GM12878 (cell line): ENCODE measurements around the gene KCNN1. TPM values are rescaled to one million over a fixed set of nuclear protein-coding genes. Genes with fewer than 3 reads are reported as not detected.

ENCODE experiments used
- ESRRA ChIP-seq: IDR thresholded peaks from 2 replicates; pipeline ENCODE4 v1.6.1; 2012; ENCODE audit warnings: mild to moderate bottlenecking, low read length, improper control_type of control experiment
- KAT2A ChIP-seq: conservative IDR thresholded peaks from 2 replicates; pipeline ENCODE4 v1.6.1; 2011; ENCODE audit warnings: low read depth, low read length; ENCODE audit not compliant: control insufficient read depth
- KDM1A ChIP-seq: fragments of 200-600 bp; sonication (generic); IDR thresholded peaks from 2 replicates; pipeline ENCODE4 v1.6.1; 2016; ENCODE audit warnings: borderline replicate concordance
- KLF5 ChIP-seq: fragments of 450-650 bp; IDR thresholded peaks from 2 replicates; pipeline ENCODE4 v1.6.1; 2014; ENCODE audit warnings: mild to moderate bottlenecking; ENCODE audit not compliant: partially characterized antibody
- MXI1 ChIP-seq: fragments of 150-350 bp; IDR thresholded peaks from 2 replicates; pipeline ENCODE4 v1.6.1; 2011; ENCODE audit warnings: low read depth, mild to moderate bottlenecking, inconsistent platforms, low read length, improper control_type of control experiment
- NFIC ChIP-seq: IDR thresholded peaks from 2 replicates; pipeline ENCODE4 v1.6.1; 2012; ENCODE audit warnings: low read depth, mild to moderate bottlenecking, inconsistent platforms, low read length, moderate library complexity
- NR2F1 ChIP-seq: fragments of 450-650 bp; conservative IDR thresholded peaks from 2 replicates; pipeline ENCODE4 v1.6.1; 2017; ENCODE audit warnings: mild to moderate bottlenecking
- RFX5 ChIP-seq: IDR thresholded peaks from 2 replicates; pipeline ENCODE4 v1.6.1; 2011; ENCODE audit warnings: low read depth, low read length, improper control_type of control experiment
- SIX5 ChIP-seq: IDR thresholded peaks from 2 replicates; pipeline ENCODE4 v1.6.1; 2011; ENCODE audit warnings: mild to moderate bottlenecking, low read depth, low read length, moderate library complexity; ENCODE audit not compliant: severe bottlenecking
- SREBF1 ChIP-seq: IDR thresholded peaks from 2 replicates; pipeline ENCODE4 v1.6.1; 2012; ENCODE audit warnings: mild to moderate bottlenecking, low read length
- STAT1 ChIP-seq: fragments of 450-650 bp; conservative IDR thresholded peaks from 2 replicates; pipeline ENCODE4 v1.6.1; 2014; ENCODE audit warnings: antibody characterized with exemption, mild to moderate bottlenecking
- SUZ12 ChIP-seq: fragments of 200-600 bp; sonication (generic); IDR thresholded peaks from one replicate; pipeline ENCODE4 v1.6.1; 2018; ENCODE audit warnings: antibody characterized with exemption, mild to moderate bottlenecking; ENCODE audit not compliant: unreplicated experiment
- TARDBP ChIP-seq: IDR thresholded peaks from 2 replicates; pipeline ENCODE4 v1.6.1; 2016; ENCODE audit warnings: borderline replicate concordance
- WRNIP1 ChIP-seq: IDR thresholded peaks from 2 replicates; pipeline ENCODE4 v1.6.1; 2011; ENCODE audit warnings: low read depth, low read length, improper control_type of control experiment, borderline replicate concordance
- YBX1 ChIP-seq: fragments of 450-650 bp; IDR thresholded peaks from 2 replicates; pipeline ENCODE4 v1.6.1; 2016; ENCODE audit warnings: antibody characterized with exemption
- ZNF384 ChIP-seq: IDR thresholded peaks from 2 replicates; pipeline ENCODE4 v1.6.1; 2012; ENCODE audit warnings: low read depth, mild to moderate bottlenecking, low read length, improper control_type of control experiment, borderline replicate concordance
- polyA plus RNA-seq, 11 experiments: library from polyadenylated mRNA; depleted of rRNA in 4 of 11; unstranded in 6 of 11; stranded (reverse) in 5 of 11; fragments of >200 nt; fragmentation: Nextera tagmentation in 4 of 11; fragmentation: Illumina TruSeq in 1 of 11; extraction: Ambion mirVana in 4 of 11; extraction: Trizol in 1 of 11; gene quantifications; 1 replicate in 1 of 11; 2 replicates in 10 of 11; pipeline versions ENCODE4 v1.2.1 to v1.2.3, GENCODE V29; 2011 to 2016; ENCODE audit warnings: inconsistent platforms in 2 of 11, missing spikeins in 2 of 11, low read depth in 1 of 11
- total RNA-seq, 4 experiments: library from RNA; depleted of rRNA in 3 of 4; stranded (reverse); fragments of >200 nt in 3 of 4; fragmentation: Illumina TruSeq in 1 of 4; extraction: Trizol in 1 of 4; gene quantifications; 2 replicates each; pipeline versions ENCODE4 v1.2.1 to v1.2.3, GENCODE V29; 2013 to 2021
- TF ChIP-seq, protein P1 (sequence below): IDR thresholded peaks from 2 replicates; pipeline ENCODE4 v1.6.1; 2011; ENCODE audit warnings: borderline replicate concordance, low read depth, mild to moderate bottlenecking, moderate library complexity, low read length; ENCODE audit not compliant: insufficient read depth, poor library complexity, severe bottlenecking
- TF ChIP-seq, protein P2 (sequence below): fragments of 450-650 bp; IDR thresholded peaks from 2 replicates; pipeline ENCODE4 v1.6.1; 2017; ENCODE audit warnings: borderline replicate concordance
- TF ChIP-seq, protein P3 (sequence below): fragments of 450-650 bp; conservative IDR thresholded peaks from 2 replicates; pipeline ENCODE4 v1.6.1; 2017; ENCODE audit warnings: mild to moderate bottlenecking, moderate library complexity
- TF ChIP-seq, protein P4 (sequence below): fragments of 450-650 bp; formaldehyde crosslinking; IDR thresholded peaks from 2 replicates; pipeline ENCODE4 v1.4.0; 2022; ENCODE audit warnings: mild to moderate bottlenecking, moderate library complexity
- TF ChIP-seq, protein P5 (sequence below): fragments of 450-650 bp; IDR thresholded peaks from 2 replicates; pipeline ENCODE4 v1.6.1; 2016; ENCODE audit warnings: mild to moderate bottlenecking

The KCNN1 gene
- total and polyA plus RNA-seq, 10 of the 15 experiments (the other 5 are each of a cell fraction or from before 2014, with no cell fraction given), result 0.02 to 0.95 (median 0.16) TPM; not detected in 1

DNA sequence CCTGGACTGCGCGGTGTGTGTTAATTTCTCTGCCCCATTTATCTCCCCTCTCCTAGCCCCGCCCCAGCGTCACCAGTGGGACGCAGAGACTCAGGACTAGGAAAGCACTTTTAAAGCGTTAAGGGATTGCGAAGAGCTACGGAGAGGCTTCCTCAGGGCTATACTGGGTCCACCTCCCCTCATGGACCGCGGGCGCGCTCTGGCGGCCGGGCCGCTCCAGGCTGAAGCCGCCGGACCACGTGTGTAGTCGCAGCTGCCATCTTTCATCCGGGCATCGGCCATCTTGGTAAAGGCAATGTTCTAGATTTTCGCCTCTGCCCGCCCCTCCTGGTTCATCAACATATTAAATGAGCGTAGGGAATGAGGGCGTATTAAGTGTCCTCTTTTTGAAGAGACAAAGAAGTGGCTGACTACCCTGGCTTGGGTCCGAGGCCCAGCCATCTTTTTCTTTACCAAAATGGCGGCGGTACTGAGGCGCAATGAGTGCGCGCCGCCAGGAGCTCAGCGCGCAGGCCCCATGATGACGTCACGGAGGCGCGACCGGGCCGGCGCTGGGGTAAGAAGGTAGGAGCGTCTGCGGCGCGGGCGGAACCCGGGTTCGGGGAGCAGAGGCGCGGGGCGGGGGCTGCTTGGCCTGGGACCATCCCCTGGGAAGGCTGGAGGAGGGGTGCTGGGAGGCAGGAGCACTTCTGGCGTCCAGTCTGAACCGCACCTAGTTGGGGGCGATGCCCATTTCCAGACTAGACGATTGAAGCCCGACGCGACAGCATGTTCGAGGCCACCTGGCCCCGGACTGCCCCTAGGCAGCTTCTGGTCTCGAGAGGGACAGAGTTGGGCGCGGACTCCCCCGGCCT lies 34.2 kb upstream of the KCNN1 start, which contains the start of gene CCDC124 (continued):
- TF ChIP-seq, protein P1, sequence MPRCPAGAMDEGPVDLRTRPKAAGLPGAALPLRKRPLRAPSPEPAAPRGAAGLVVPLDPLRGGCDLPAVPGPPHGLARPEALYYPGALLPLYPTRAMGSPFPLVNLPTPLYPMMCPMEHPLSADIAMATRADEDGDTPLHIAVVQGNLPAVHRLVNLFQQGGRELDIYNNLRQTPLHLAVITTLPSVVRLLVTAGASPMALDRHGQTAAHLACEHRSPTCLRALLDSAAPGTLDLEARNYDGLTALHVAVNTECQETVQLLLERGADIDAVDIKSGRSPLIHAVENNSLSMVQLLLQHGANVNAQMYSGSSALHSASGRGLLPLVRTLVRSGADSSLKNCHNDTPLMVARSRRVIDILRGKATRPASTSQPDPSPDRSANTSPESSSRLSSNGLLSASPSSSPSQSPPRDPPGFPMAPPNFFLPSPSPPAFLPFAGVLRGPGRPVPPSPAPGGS, result no peak
- TF ChIP-seq, protein P2, sequence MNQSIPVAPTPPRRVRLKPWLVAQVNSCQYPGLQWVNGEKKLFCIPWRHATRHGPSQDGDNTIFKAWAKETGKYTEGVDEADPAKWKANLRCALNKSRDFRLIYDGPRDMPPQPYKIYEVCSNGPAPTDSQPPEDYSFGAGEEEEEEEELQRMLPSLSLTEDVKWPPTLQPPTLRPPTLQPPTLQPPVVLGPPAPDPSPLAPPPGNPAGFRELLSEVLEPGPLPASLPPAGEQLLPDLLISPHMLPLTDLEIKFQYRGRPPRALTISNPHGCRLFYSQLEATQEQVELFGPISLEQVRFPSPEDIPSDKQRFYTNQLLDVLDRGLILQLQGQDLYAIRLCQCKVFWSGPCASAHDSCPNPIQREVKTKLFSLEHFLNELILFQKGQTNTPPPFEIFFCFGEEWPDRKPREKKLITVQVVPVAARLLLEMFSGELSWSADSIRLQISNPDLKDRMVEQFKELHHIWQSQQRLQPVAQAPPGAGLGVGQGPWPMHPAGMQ, result no peak
- peak; percentile 82 for TF ChIP-seq KLF5
- TF ChIP-seq NR2F1, result no peak; the same call in 1 of the 2 replicates
- peak; percentile 97 for TF ChIP-seq STAT1
- TF ChIP-seq YBX1, result no peak
- no peak for TF ChIP-seq NFIC
- TF ChIP-seq MXI1, result no peak; the same call in 1 of the 2 replicates
- no peak for TF ChIP-seq ESRRA
- peak; percentile 88 for TF ChIP-seq SIX5
- 0 out of 2 replicates have a peak, but pooled peaks have one; percentile 3 for TF ChIP-seq RFX5
- no peak for TF ChIP-seq KAT2A
- TF ChIP-seq TARDBP, result peak; percentile 94
- no peak for TF ChIP-seq WRNIP1
- TF ChIP-seq KDM1A, result no peak
- no peak; the same call in 1 of the 2 replicates for TF ChIP-seq SREBF1
- no peak for TF ChIP-seq ZNF384
- TF ChIP-seq, protein P3, sequence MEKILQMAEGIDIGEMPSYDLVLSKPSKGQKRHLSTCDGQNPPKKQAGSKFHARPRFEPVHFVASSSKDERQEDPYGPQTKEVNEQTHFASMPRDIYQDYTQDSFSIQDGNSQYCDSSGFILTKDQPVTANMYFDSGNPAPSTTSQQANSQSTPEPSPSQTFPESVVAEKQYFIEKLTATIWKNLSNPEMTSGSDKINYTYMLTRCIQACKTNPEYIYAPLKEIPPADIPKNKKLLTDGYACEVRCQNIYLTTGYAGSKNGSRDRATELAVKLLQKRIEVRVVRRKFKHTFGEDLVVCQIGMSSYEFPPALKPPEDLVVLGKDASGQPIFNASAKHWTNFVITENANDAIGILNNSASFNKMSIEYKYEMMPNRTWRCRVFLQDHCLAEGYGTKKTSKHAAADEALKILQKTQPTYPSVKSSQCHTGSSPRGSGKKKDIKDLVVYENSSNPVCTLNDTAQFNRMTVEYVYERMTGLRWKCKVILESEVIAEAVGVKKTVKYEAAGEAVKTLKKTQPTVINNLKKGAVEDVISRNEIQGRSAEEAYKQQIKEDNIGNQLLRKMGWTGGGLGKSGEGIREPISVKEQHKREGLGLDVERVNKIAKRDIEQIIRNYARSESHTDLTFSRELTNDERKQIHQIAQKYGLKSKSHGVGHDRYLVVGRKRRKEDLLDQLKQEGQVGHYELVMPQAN, result peak; percentile 75
- TF ChIP-seq, protein P4, sequence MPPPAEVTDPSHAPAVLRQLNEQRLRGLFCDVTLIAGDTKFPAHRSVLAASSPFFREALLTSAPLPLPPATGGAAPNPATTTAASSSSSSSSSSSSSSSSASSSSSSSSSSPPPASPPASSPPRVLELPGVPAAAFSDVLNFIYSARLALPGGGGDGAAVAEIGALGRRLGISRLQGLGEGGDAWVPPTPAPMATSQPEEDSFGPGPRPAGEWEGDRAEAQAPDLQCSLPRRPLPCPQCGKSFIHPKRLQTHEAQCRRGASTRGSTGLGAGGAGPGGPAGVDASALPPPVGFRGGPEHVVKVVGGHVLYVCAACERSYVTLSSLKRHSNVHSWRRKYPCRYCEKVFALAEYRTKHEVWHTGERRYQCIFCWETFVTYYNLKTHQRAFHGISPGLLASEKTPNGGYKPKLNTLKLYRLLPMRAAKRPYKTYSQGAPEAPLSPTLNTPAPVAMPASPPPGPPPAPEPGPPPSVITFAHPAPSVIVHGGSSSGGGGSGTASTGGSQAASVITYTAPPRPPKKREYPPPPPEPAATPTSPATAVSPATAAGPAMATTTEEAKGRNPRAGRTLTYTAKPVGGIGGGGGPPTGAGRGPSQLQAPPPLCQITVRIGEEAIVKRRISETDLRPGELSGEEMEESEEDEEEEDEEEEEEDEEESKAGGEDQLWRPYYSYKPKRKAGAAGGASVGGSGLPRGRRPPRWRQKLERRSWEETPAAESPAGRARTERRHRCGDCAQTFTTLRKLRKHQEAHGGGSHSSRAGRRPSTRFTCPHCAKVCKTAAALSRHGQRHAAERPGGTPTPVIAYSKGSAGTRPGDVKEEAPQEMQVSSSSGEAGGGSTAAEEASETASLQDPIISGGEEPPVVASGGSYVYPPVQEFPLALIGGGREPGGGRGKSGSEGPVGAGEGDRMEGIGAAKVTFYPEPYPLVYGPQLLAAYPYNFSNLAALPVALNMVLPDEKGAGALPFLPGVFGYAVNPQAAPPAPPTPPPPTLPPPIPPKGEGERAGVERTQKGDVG, result no peak
- TF ChIP-seq SUZ12, result no peak
- TF ChIP-seq, protein P5, sequence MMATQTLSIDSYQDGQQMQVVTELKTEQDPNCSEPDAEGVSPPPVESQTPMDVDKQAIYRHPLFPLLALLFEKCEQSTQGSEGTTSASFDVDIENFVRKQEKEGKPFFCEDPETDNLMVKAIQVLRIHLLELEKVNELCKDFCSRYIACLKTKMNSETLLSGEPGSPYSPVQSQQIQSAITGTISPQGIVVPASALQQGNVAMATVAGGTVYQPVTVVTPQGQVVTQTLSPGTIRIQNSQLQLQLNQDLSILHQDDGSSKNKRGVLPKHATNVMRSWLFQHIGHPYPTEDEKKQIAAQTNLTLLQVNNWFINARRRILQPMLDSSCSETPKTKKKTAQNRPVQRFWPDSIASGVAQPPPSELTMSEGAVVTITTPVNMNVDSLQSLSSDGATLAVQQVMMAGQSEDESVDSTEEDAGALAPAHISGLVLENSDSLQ, result peak; percentile 22; the same call in 1 of the 2 replicates
